Smooth muscle cell of the brain vasculature (primary cell): Measurements from ENCODE around the gene PHKG2.

ENCODE experiments used
- DNase-seq: peaks from one replicate; pipeline ENCODE4 v3.0.0-alpha.2; 2012; ENCODE audit warnings: low read depth, low spot score

The PHKG2 gene

DNA sequence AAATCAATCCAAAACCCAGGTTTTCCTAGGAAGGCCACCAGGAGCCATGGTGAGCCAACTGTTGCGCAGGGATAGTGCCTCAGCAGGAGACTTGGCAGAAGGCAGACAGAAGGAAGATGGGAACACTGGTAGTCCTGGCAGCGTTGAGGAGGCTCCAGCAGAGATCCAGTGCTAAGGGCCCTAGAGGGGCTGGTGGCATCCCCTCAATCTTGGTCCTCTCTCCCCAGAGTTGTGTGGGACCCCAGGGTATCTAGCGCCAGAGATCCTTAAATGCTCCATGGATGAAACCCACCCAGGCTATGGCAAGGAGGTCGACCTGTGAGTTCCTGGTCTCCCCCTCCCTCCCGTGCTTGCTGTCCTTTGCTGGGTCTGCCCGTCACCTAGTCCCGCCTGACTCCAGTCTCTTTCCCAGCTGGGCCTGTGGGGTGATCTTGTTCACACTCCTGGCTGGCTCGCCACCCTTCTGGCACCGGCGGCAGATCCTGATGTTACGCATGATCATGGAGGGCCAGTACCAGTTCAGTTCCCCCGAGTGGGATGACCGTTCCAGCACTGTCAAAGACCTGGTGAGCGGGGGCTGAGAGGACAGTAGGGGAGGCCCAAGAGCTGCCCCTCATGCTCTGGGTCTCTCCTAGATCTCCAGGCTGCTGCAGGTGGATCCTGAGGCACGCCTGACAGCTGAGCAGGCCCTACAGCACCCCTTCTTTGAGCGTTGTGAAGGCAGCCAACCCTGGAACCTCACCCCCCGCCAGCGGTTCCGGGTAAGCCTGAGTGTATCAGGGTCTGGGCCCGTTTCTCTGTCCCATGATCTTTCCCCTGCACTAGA is 7.9 kb downstream of the PHKG2 start:
- DNase-seq, result no peak

DNA sequence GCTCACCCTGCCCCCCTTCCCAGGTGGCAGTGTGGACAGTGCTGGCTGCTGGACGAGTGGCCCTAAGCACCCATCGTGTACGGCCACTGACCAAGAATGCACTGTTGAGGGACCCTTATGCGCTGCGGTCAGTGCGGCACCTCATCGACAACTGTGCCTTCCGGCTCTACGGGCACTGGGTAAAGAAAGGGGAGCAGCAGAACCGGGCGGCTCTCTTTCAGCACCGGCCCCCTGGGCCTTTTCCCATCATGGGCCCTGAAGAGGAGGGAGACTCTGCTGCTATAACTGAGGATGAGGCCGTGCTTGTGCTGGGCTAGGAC is 8.5 kb downstream of the PHKG2 start:
- no peak for DNase-seq

DNA sequence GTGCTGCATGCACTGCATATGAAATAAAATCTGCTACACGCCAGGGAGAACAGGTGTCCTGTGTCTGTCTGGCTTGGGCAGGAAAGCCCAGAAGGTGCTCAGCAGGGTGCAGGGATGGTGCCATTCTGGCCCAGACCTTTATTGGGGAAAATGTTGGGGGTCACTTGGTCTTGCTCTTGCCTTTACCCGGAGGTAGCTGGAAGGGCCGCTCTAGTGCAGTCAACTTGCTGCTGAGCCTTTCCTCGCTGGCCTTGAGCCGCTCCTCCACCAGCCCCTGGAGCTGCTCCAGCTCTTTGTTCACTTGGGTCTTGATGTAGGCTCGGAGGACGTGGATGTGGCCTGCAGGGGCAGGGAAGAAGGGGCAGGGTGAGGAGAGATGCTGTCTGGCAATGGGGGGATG is 9.1 kb downstream of the PHKG2 start:
- DNase-seq, result no peak

DNA sequence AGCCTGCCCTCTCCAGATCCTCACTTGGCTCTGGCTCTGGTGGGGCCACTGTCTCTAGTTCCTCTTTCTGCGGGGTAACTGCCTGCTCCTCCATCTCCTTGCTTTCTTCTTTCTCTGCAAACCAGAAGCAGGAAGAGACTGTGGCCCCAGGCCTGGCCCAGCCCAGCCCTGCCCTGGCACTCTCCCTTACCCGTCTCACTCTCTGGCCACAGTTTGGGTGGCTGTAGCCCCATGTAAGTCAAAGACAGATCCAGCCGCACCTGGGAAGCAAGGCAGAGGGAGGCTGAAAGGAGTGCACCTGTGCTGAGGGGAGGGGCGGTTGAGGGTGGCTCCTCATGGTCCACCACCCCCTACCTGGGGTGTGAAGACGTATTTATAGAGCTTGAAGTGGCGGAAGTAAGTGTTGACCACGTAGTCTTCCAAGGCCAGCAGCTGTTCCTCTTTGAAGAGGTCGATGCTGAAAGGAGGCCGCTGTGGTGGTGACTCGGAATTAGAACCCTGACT is 10.8 kb downstream of the PHKG2 start:
- no peak for DNase-seq

DNA sequence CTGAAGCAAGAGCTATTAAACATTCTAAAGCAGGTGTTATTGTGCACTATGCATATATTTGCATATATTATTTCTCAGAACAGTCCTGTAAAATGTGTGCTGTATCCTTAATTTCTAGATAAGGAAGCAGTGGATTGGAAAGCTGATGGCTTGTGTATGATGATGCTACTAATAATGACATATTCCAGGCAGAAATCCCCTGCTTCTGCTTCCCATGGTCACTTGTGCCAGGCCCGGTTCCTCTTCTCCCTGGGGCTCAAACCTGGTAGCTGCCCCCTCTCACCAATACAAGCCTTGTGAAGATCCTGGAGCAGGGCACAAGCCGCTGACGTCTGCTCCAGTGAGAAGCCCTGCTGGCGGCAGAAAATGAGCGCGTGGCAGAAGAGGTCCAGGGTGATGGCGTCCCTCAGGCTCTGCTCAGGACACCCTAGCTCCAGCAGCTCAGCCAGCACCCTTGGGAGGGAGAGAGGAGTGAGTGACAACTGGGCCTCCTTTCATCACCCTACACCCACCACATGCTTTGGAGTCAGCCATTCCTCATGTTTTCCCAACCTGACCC is 11.9 kb downstream of the PHKG2 start:
- DNase-seq, result no peak

DNA sequence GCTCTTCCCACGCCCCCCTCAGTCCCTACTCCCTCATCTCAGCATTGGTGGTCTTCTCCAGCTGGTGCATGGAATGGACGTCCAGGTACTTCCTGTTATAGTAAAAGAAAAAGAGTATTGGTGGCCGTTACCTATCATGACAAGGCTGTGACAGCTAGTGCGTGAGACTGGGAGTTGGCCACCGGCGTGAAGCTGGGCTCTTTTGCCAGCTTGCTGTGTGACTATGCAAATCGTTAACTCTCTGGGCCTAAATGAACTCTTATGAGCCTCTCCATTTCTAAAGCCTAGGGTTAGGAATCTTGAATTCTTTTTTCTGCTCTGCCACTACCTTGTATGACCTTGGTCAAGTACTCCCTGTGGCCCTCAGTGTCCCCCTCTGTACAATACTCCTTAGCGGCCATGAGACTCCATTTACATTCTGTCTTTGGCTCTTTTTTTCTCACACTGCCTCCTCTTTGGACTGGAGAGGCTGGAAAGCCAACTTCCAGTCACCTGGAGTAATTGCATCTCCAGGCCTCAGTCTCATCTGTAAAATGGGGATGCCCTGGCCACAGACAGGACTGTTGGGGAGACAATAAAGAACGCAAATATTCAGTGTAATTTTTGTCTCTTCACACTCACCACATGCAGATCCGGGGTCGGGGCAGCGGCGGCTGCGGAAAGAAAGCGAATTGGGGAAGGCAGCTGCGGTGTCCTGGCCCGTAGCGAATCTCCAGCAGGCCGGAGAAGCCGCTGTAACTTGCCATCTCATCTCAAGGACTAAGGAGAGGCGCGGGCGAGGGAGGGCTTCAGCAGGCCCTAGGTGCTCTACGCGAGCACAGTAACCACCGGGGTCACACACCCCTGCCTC is 12.6 kb downstream of the PHKG2 start:
- no peak for DNase-seq

DNA sequence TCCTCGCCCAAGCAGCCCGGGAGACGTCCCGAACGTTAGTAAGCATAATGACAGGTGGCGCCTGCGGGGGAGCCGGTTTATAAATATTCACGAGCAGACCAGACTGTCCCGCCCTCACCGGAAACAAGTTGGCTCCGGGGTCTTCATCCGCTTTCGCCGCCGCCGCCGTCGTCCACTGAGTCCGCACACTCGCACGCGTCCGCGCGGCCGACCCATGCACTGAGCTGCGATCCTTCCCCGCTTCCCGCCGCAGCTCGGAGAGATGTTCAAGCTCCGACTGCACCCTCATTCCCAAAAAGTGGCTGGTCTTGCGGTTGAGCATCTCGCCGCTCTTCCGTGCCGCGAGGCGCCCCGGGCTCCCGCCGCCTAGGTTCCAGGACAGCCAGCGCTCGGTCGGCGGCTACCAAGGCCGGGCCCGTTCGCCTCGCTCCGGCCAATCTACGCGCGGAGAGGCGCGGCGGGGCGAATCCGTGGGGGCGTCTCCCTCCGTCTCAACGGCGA is 13.3 kb downstream of the PHKG2 start:
- no peak for DNase-seq

DNA sequence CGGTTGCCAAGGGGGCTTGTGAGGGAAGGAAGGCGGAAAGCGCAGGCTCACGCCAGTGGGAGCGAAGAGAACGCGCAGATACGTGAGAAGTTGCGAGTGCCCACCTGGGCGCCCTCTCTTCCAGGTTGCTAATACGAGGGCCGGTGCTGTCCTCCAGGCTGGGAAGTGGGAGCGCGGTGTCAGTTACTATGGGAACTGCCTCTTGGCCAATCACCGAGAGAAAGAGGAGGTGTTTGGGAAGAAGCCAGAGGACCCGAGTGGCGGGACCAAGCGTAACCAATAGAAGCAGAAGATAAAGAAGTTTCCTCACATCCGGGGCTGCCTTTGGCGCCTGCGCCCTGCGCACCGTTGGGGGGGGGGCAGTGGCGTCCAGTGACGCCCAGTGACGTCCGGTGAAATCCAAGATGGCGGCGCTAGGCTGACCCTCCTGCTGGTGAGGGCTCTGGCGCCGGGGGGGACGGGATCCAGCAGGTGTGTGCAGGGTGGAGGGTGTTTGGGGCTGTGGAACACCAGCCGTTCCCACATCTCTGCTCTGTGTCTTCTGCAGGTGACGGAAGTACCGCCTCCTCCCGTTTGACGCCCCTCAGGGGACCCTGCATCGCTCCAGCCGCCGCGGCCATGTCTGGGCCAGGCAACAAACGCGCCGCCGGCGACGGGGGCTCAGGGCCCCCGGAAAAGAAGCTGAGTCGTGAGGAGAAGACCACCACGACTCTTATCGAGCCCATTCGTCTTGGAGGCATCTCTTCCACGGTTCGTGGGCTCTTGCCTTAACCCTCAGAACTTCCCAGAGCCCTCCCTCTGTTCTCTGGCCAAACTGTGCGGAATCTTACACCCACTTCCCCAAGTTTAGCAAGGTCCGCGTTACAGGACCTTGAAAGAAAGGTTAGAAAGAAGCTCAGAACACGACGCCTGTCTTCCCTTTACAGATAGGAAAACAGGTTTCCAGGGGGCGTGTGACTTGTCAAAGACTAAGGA is 14.0 kb downstream of the PHKG2 start, which contains the start of the genes CFAP119 and RNF40:
Gene CFAP119, minus strand, starts transcription at position 135 of the 975 bp plus-strand sequence. CDS start 314 bp downstream, outside the sequence.
Gene RNF40, plus strand, starts transcription at position 395 of the 975 bp plus-strand sequence. Its CDS starts 224 bp downstream, at position 619.
- peak; percentile 96 for DNase-seq

DNA sequence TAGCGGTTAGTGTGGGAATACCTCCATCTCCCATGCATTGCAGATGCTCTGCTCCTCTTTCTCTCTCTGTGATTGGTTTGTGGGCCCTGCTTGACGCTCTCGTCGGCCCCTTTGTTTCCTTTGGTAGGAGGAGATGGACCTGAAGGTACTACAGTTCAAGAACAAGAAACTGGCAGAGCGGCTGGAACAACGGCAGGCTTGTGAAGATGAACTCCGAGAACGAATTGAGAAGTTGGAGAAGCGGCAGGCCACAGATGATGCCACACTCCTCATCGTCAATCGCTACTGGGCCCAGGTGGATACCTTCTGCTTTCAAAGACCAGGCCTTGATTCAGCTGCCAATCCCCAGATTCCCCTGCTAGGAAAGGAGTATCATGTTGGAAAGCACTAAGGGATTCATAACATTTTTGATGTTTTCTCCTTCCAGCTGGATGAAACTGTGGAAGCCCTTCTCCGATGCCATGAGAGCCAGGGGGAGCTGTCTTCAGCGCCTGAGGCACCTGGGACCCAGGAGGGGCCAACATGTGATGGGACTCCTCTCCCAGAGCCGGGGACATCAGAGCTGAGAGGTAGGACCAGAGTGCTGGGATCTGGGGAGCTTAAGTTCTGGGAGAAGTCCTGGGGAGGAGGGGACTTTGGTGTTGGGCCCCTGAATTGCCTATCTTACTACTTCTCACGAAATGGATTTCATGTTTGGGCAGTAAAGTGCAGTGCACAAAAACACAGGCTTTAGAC is 14.9 kb downstream of the PHKG2 start:
- DNase-seq, result no peak

DNA sequence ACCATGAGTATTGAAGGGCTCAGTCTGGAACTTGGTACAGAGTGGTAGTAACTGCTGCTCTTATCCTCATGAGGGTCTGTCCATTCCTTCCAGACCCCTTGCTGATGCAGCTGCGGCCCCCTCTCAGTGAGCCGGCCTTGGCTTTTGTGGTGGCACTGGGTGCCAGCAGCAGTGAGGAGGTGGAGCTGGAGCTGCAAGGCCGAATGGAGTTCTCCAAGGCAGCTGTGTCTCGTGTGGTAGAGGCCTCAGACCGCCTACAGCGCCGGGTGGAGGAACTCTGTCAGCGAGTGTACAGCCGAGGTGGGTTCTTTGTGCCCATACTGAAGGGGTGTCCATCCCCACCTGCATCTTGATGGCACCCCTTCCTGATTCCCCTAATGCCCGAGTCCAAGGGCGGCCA is 15.9 kb downstream of the PHKG2 start:
- no peak for DNase-seq

DNA sequence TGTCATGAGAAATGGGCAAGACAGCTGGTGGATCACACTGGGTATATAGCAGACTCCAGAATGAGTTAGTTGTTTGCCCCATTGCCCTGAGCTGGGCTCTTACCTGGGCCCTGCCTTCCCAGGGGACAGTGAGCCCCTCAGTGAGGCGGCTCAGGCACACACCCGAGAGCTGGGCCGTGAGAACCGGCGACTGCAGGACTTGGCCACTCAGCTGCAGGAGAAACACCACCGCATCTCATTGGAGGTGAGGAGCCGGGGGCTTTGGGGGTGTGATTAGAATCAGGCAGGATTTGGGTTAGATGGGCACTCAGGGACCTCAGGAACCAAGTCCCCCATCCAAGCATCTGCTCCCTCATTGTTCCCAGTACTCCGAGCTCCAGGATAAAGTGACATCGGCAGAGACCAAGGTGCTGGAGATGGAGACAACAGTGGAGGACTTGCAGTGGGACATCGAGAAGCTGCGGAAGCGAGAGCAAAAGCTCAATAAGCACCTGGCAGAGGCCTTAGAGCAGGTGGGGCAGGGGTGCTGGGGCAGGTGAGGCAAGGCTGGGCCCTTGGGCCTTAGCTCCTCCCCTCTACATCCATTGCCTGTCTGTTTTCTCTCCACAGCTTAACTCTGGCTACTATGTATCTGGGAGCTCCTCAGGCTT is 16.7 kb downstream of the PHKG2 start:
- no peak for DNase-seq

DNA sequence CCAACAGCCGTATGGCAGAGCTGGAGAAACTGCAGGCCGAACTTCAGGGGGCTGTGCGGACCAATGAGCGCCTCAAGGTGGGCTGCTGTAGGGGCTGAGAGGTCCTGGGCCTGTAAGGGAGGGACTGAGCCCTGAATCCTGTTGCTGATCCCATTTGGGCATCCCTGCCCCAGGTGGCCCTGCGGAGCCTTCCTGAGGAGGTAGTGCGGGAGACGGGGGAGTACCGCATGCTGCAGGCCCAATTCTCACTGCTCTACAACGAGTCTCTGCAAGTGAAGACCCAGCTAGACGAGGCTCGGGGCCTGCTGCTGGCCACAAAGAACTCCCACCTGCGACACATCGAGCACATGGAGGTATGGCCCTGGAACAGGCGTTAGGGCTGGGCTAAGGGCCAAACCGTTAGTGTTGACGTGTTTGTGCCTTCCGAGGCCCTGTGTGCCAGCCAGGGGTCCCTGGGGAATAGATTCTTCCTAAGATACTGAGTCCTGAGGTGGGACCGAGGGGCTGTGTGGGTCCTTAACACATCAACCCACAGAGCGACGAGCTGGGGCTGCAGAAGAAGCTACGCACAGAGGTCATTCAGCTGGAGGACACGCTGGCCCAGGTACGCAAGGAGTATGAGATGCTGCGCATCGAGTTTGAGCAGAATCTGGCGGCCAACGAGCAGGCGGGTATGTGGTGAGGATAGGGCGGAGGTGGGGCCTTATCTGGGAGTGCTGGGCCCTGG is 18.1 kb downstream of the PHKG2 start:
- DNase-seq, result no peak

DNA sequence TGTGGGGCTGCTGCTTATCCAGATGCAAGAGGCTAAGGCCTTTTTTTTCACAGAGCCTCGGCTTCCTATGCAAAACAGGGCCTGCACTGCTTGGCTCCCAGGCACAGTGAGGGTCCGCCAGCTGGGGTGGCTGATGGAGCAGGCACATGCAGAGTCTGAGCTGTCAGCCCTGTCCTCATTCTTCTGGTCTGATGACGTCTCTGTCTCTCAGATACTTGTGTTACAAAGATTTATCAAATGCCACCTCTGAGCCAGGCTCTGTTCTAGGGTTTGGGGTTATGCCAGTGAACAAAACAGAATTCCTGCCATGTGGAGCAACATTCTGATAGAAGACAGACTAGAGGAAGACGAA is 18.7 kb downstream of the PHKG2 start:
- DNase-seq, result no peak

DNA sequence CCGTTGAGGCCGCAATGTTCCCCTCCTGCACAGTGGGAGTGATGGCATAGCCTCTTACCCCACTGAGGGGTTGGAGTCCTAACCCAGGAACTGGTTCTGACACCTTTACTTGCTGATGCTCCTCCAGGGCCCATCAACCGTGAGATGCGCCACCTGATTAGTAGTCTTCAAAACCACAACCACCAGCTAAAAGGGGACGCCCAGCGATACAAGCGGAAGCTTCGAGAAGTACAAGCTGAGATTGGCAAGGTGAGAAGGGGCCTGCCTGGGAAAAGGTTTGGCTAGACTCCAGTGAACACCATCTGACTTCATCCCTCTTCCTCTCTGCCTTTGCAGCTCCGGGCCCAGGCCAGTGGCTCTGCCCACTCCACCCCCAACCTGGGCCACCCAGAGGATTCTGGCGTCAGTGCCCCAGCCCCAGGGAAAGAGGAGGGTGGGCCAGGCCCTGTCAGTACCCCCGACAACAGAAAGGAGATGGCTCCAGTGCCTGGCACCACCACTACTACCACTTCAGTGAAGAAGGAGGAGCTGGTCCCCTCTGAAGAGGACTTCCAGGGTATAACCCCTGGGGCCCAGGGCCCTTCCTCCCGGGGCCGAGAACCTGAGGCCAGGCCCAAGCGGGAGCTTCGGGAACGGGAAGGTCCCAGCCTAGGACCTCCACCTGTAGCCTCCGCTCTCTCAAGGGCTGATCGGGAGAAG is 19.7 kb downstream of the PHKG2 start:
- no peak for DNase-seq

DNA sequence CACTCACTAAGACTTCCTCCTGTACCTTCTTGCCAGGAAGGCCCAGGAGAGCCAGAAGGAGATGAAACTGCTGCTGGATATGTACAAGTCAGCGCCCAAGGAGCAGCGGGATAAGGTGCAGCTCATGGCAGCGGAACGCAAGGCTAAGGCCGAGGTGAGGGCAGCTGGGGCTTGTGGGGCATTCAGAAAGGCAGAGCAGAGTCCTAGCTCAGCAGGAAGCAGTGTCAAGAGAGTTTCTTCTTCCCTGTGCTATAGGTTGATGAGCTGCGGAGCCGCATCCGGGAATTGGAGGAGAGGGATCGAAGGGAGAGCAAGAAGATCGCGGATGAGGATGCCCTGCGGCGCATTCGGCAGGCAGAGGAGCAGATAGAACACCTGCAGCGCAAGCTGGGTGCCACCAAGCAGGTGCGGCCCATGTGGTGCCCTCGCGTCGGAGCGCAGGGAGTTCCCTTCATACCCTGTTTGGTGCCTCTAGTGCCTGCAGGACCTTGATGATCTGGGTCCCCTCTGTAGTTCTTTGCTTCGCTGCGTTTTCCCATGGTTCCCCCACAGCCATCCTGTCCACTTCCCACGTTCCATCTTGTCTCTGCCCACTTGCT is 20.5 kb downstream of the PHKG2 start:
- no peak for DNase-seq

DNA sequence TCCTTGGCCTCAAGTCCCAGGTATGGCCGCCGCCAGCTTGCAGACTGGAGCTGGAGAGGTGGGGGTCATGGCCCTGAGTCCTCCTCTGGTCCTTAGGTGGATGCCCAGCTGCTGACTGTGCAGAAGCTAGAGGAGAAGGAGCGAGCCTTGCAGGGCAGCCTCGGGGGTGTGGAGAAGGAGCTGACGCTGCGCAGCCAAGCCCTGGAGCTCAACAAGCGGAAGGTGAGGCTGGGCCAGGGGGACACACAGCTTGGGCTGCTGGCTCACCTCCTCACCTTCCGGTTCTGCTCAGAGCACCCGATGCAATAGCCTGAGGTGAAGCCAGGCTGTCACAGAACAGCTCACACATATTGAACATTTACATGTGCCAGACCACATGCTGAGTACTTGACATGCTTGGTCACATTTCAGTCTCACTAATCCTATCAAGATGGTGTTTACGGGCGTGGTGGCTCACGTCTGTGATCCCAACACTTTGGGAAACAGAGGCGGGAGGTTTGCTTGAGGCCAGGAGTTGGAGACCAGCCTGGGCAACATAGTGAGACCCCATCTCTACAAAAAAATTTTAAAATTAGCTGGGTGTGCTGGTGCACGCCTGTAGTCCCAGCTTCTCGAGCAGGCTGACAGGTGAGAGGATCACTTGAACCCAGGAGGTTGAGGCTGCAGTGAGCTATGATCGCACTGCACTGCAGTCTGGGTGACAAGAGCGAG is 21.3 kb downstream of the PHKG2 start:
- no peak for DNase-seq

DNA sequence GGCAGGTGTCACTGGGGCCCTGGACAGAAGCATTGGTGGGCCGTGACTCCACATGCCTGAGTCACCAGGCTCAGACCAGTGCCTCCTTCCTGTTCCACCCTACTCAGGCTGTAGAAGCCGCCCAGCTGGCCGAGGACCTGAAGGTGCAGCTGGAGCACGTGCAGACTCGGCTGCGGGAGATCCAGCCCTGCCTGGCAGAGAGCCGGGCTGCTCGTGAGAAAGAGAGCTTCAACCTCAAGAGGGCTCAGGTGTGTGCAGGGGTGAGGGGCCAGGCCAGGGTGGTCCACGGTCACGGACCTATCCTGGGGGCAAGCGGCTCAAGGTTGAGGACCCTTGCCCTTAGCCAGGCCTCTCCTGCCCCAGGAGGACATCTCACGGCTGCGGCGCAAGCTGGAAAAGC is 23.5 kb downstream of the PHKG2 start:
- DNase-seq, result no peak
